Adrenal gland (tissue), 5 donors: Measurements from ENCODE around the gene HMG20B.

ENCODE experiments used
- CTCF ChIP-seq, 6 experiments: fragments of 450-650 bp in 4 of 6; fragments of 200-600 bp in 2 of 6; sonication (generic) in 1 of 6; IDR thresholded peaks; 1 replicate in 5 of 6; 2 replicates in 1 of 6; pipeline versions ENCODE4 v1.5.1 to v1.8.0; 2016 to 2021; ENCODE audit warnings: antibody characterized with exemption in 6 of 6, mild to moderate bottlenecking in 2 of 6, moderate library complexity in 1 of 6
- POLR2A ChIP-seq, 2 donors: fragments of 450-650 bp; IDR thresholded peaks; one replicate each; pipeline ENCODE4 v1.6.1; 2017; ENCODE audit warnings: antibody characterized with exemption in 2 of 2, mild to moderate bottlenecking in 2 of 2, moderate library complexity in 1 of 2
- donor health status: DM: no; HTN: no; CAD: no.

- no peak for TF ChIP-seq CTCF (IDR thresholded peaks at IDR 0.05)
- no peak for TF ChIP-seq POLR2A (IDR thresholded peaks at IDR 0.05)
These were observed 44.1 kb upstream of the HMG20B start for GRCh38 chr19:3528539-3529211.
